Measurements from ENCODE around the gene C17orf67.
A peak's percentile ranks its signal among the peaks of the same experiment; 100 is the strongest.

Gene C17orf67, protein sequence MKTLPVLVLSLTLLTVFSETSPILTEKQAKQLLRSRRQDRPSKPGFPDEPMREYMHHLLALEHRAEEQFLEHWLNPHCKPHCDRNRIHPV

DNA sequence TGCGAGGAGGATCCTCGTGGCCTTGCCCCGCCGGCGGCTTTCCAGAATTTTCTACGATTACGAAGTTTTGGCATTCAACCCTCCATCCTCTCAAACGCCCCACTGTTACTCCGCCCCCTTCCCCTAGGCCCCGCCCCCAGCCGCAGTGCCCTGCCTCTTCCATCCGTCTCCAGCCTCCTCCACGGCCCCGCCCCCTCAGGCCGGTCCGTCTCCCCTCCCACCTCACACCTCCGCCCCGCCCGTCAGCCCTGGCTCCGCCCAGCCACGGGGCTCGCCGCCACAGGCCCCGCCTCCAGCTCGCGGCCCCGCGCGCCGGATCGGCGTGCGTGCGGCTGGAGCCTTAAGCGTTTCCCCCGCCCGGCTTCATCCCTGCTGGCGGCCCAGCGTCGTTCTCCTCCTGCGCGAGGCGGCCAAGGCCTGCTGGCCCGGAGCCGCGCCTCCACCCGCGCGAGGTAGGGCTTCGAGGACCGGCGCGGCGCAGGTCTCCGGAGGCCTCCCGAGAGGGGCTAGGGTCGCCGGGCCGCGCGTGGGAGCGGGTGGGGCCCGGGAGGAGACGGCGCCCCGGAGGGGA, at the start of gene C17orf67, which contains the start of gene DGKE:
Gene C17orf67 (minus strand): TSS at position 112 of the 571 bp plus-strand sequence. CDS start 18,110 bp downstream, outside the sequence.
Gene DGKE (plus strand): TSS at position 343 of the 571 bp plus-strand sequence. CDS start 645 bp downstream, outside the sequence.
- peak; percentile 96 to 98 for DNase-seq (ENCODE audit: low read depth in 2 of 2)
- H3K4me3 ChIP-seq (replicated peaks in 1 of 2; ENCODE audit: low read depth in 2 of 2, low read length in 2 of 2) = peak within 1 kb of the TSS; percentile 79 to 81
- TF ChIP-seq, protein P1, sequence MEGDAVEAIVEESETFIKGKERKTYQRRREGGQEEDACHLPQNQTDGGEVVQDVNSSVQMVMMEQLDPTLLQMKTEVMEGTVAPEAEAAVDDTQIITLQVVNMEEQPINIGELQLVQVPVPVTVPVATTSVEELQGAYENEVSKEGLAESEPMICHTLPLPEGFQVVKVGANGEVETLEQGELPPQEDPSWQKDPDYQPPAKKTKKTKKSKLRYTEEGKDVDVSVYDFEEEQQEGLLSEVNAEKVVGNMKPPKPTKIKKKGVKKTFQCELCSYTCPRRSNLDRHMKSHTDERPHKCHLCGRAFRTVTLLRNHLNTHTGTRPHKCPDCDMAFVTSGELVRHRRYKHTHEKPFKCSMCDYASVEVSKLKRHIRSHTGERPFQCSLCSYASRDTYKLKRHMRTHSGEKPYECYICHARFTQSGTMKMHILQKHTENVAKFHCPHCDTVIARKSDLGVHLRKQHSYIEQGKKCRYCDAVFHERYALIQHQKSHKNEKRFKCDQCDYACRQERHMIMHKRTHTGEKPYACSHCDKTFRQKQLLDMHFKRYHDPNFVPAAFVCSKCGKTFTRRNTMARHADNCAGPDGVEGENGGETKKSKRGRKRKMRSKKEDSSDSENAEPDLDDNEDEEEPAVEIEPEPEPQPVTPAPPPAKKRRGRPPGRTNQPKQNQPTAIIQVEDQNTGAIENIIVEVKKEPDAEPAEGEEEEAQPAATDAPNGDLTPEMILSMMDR (IDR thresholded peaks at IDR 0.05; ENCODE audit: low read depth, low read length) = no peak

DNA sequence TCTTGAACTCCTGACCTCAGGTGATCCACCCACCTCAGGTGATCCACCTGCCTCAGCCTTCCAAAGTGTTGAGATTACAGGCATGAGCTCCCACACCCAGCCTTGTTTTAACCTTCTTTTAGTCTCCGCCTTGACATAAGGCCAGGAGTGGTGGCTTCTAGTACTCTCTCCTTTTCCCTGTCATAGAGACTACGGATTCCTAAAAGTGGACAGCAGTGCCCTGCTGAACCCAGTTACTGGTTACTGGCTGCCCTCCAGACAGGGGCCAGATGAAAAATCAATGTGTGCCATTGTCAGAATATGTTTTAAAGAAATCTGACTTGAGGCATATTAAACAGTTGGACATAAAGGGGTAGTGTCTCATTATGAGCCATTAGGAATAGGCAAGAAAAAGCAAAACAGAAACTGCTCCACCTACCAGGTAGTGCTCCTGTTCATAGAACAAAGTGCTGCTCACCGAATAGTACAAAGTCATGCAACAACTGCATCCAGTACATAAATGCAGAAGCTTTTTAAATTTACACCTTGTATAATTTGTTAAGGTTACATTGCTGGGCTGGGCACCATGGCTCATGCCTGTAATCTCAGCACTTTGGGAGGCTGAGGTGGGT, 48.1 kb upstream of the C17orf67 start:
- H3K4me3 ChIP-seq (replicated peaks in 1 of 2; ENCODE audit: low read depth in 2 of 2, low read length in 2 of 2) = no peak overlapping the region
- TF ChIP-seq, protein P1 (IDR thresholded peaks at IDR 0.05; ENCODE audit: low read depth, low read length) = no peak
- no peak for DNase-seq (ENCODE audit: low read depth in 2 of 2)

DNA sequence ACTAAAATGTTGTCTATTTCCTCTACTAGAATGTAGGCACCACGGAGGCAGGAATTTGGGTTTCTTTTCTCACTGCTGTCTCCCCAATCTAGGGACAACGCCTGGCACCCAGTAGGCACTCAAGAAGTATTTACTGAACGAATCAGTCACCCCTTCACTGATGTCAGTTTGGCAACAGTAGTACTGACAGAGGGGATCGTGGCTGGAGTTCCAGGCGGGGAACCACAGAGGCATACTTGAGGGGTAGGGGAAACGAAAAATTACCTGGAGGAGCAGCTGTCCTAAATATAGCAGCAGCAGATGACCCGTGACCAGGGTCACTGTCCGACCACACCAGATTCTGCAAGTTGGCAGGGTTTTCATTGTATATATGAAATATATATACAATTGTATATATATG, 46.9 kb upstream of the C17orf67 start:
- H3K4me3 ChIP-seq (replicated peaks in 1 of 2; ENCODE audit: low read depth in 2 of 2, low read length in 2 of 2) = no peak overlapping the region
- TF ChIP-seq, protein P1 (IDR thresholded peaks at IDR 0.05; ENCODE audit: low read depth, low read length) = no peak
- DNase-seq (ENCODE audit: low read depth in 2 of 2) = no peak

DNA sequence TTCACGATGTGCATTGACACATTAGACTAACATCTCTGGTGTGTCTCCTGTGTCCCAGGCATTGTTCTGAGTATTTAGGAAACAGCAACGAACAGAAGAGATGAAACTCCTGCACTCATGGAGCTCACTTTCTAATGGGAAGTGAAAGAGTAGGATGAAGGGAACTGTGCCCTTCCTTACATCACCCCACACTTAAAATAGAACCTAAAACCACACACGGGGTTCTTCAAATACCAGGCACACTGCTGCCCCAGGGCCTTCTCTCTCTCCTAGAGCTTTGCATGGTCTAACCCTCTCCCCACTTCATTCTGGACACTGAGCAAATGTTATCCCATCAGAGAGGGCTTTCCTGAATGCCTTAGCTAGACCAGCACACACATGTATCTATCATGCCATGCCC, 46.4 kb upstream of the C17orf67 start:
- TF ChIP-seq, protein P1 (IDR thresholded peaks at IDR 0.05; ENCODE audit: low read depth, low read length) = no peak
- H3K4me3 ChIP-seq (replicated peaks in 1 of 2; ENCODE audit: low read depth in 2 of 2, low read length in 2 of 2) = no peak overlapping the region

DNA sequence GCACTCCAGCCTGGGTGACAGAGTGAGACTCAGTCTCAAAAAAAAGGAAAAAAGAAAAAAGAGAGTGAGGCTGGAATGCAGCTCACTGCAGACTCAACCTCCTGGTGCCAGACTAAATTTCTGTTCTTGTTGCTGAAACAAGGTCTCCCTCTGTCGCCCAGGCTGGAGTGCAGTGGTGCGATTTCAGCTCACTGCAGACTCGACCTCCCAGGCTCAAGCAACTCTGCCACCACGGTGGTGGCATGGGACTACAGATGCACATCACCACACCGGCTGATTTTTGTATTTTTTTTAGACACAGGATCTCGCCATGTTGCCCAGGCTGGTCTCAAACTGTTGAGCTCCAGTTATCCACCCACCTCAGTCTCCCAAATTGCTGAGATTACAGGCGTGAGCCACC, 45.6 kb upstream of the C17orf67 start:
- TF ChIP-seq, protein P1 (IDR thresholded peaks at IDR 0.05; ENCODE audit: low read depth, low read length) = no peak
- no peak overlapping the region for H3K4me3 ChIP-seq (replicated peaks in 1 of 2; ENCODE audit: low read depth in 2 of 2, low read length in 2 of 2)
- DNase-seq (ENCODE audit: low read depth in 2 of 2) = no peak

More for the DNA sequence above, 46.4 kb upstream of the C17orf67 start:
- no peak for DNase-seq (ENCODE audit: low read depth in 2 of 2)

DNA sequence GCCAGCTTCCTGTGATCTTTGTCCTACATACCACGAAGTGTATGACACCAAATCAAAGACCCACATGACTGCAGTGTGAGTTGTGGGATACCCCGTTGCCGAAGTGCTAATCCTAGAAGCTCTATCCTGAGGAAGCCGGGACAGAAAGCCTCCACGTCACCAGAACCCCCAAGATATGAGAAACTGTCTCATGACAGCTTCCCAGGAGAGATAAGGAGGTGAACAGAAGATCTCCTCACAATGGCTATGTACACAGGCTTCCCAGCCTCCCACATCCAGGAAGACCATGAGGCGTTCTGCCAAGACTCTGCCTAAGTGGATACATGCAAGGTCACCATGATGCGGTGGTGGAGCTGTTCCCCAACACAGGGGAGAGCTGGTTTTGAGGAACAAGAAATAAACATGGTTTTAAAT, 43.1 kb upstream of the C17orf67 start:
- TF ChIP-seq, protein P1 (IDR thresholded peaks at IDR 0.05; ENCODE audit: low read depth, low read length) = no peak
- peak; percentile 9 to 68 for DNase-seq (ENCODE audit: low read depth in 2 of 2)

More for the DNA sequence above, 43.1 kb upstream of the C17orf67 start:
- no peak overlapping the region for H3K4me3 ChIP-seq (replicated peaks in 1 of 2; ENCODE audit: low read depth in 2 of 2, low read length in 2 of 2)

Data from cardiac fibroblast (primary cell).